ENCODE data around the gene SMIM14.
A peak's percentile ranks its signal among the peaks of the same experiment; 100 is the strongest.
"Not testable (repeated sequence)": the region's sequence is repeated elsewhere in the genome, so short reads cannot be mapped to it uniquely, and the experiment has no call there.

Gene SMIM14

GRCh38 chr4:39638354-39639239 is at the start of gene SMIM14:
SMIM14 (minus strand) TSS chr4:39638865; CDS start chr4:39605145, 33,720 bp downstream.
- DNase-seq (ENCODE audit: low read depth, low spot score), result peak; percentile 89
- H3K27ac ChIP-seq, result peak within 1 kb of the TSS; percentile 95

GRCh38 chr4:39687014-39687413 is 48.3 kb upstream of the SMIM14 start:
- DNase-seq (ENCODE audit: low read depth, low spot score), result no peak
- no peak overlapping the region for H3K27ac ChIP-seq

- no peak for DNase-seq (ENCODE audit: low read depth, low spot score)
- H3K27ac ChIP-seq, result no peak overlapping the region
These were observed 47.3 kb upstream of the SMIM14 start for GRCh38 chr4:39685990-39686389.

- no peak for DNase-seq (ENCODE audit: low read depth, low spot score)
- H3K27ac ChIP-seq, result no peak overlapping the region
These were observed 43.5 kb upstream of the SMIM14 start for GRCh38 chr4:39682138-39682537.

- DNase-seq (ENCODE audit: low read depth, low spot score); H3K27ac ChIP-seq: not testable (repeated sequence)
These were observed 42.3 kb upstream of the SMIM14 start for GRCh38 chr4:39681003-39681402.

GRCh38 chr4:39675681-39676080 is 37.0 kb upstream of the SMIM14 start:
- not testable (repeated sequence) for DNase-seq (ENCODE audit: low read depth, low spot score); H3K27ac ChIP-seq

GRCh38 chr4:39670296-39670695 is 31.6 kb upstream of the SMIM14 start:
- not testable (repeated sequence) for H3K27ac ChIP-seq; DNase-seq (ENCODE audit: low read depth, low spot score)

- no peak for DNase-seq (ENCODE audit: low read depth, low spot score)
These were observed 30.2 kb upstream of the SMIM14 start for GRCh38 chr4:39668887-39669286.

GRCh38 chr4:39667706-39668105 is 29.0 kb upstream of the SMIM14 start:
- no peak for DNase-seq (ENCODE audit: low read depth, low spot score)
- H3K27ac ChIP-seq, result no peak overlapping the region

More at GRCh38 chr4:39668887-39669286, 30.2 kb upstream of the SMIM14 start:
- no peak overlapping the region for H3K27ac ChIP-seq

GRCh38 chr4:39664828-39665731 is 26.4 kb upstream of the SMIM14 start:
- H3K27ac ChIP-seq, result no peak overlapping the region
- DNase-seq (ENCODE audit: low read depth, low spot score), result no peak

GRCh38 chr4:39662683-39663082 is 24.0 kb upstream of the SMIM14 start:
- no peak for DNase-seq (ENCODE audit: low read depth, low spot score)
- H3K27ac ChIP-seq, result no peak overlapping the region

GRCh38 chr4:39660757-39661156 is 22.1 kb upstream of the SMIM14 start:
- H3K27ac ChIP-seq, result no peak overlapping the region
- DNase-seq (ENCODE audit: low read depth, low spot score), result no peak

GRCh38 chr4:39660045-39660444 is 21.4 kb upstream of the SMIM14 start:
- H3K27ac ChIP-seq, result no peak overlapping the region
- DNase-seq (ENCODE audit: low read depth, low spot score), result no peak

- no peak for DNase-seq (ENCODE audit: low read depth, low spot score)
- H3K27ac ChIP-seq, result no peak overlapping the region
These were observed 20.1 kb upstream of the SMIM14 start for GRCh38 chr4:39658756-39659155.

- DNase-seq (ENCODE audit: low read depth, low spot score), result no peak
- no peak overlapping the region for H3K27ac ChIP-seq
These were observed 18.8 kb upstream of the SMIM14 start for GRCh38 chr4:39657465-39657864.

GRCh38 chr4:39656638-39657037 is 18.0 kb upstream of the SMIM14 start:
- not testable (repeated sequence) for H3K27ac ChIP-seq; DNase-seq (ENCODE audit: low read depth, low spot score)

GRCh38 chr4:39655876-39656275 is 17.2 kb upstream of the SMIM14 start:
- no peak overlapping the region for H3K27ac ChIP-seq
- DNase-seq (ENCODE audit: low read depth, low spot score), result peak; percentile 34

- DNase-seq (ENCODE audit: low read depth, low spot score), result no peak
- H3K27ac ChIP-seq, result no peak overlapping the region
These were observed 16.5 kb upstream of the SMIM14 start for GRCh38 chr4:39655211-39655610.

GRCh38 chr4:39651586-39651985 is 12.9 kb upstream of the SMIM14 start:
- H3K27ac ChIP-seq; DNase-seq (ENCODE audit: low read depth, low spot score): not testable (repeated sequence)

GRCh38 chr4:39649639-39650265 is 11.1 kb upstream of the SMIM14 start:
- H3K27ac ChIP-seq, result no peak overlapping the region
- DNase-seq (ENCODE audit: low read depth, low spot score), result no peak

Measured in epithelial cell of prostate (primary cell).